ENCODE data around the gene APPL1.

- TF ChIP-seq CTCF (IDR thresholded peaks at IDR 0.05): no peak
- TF ChIP-seq POLR2AphosphoS5 (IDR thresholded peaks at IDR 0.05): no peak
Measured at GRCh38 chr3:57292159-57292896, 64.8 kb downstream of the APPL1 start, which contains the start of gene ASB14.

Data from esophagus muscularis mucosa (tissue), 3 donors.